Endothelial cell of umbilical vein (primary cell): ENCODE measurements around the gene DCLK3. TPM values are rescaled to one million over a fixed set of nuclear protein-coding genes. Genes with fewer than 3 reads are reported as not detected.

ENCODE experiments used
- BruUV-seq: library from RNA; stranded (reverse); fragments of 400-500 nt; replicated peaks from 2 replicates; lab custom pipeline; 2021; lab: Mats Ljungman, UMichigan
- CTCF ChIA-PET: fragments of 300-600, 350-600 bp; sonication (Branson Sonifier 250); formaldehyde crosslinking; loops from one replicate; lab custom pipeline; 2021; ENCODE audit warnings: antibody characterized with exemption, inconsistent platforms; lab: Charles Lee
- POLR2A ChIA-PET: fragments of 300-600, 350-600 bp; sonication (Branson Sonifier 250); formaldehyde crosslinking; loops from one replicate; lab custom pipeline; 2021; ENCODE audit warnings: antibody characterized with exemption, inconsistent platforms; lab: Charles Lee
- DNase-seq: peaks from one replicate; pipeline ENCODE4 v3.0.0-alpha.2; 2011; ENCODE audit warnings: low read depth, low spot score
- FAIRE-seq: peaks from 2 replicates; lab custom pipeline; 2011; peaks lifted over from hg19 to GRCh38; lab: Jason Lieb, UNC
- H2AFZ ChIP-seq: 2 replicates; pipeline ENCODE4 v1.6.0; 2012; ENCODE audit warnings: low read depth, low read length, control low read depth, inconsistent platforms
- H3K27ac ChIP-seq: 2 replicates; pipeline ENCODE4 v1.5.1; 2011; ENCODE audit warnings: low read depth, mild to moderate bottlenecking, control low read depth, low read length, moderate library complexity; ENCODE audit not compliant: insufficient read depth
- H3K27me3 ChIP-seq, 2 experiments: 2 replicates each; pipeline versions ENCODE4 v1.6.0 to v1.6.1; 2011; ENCODE audit warnings: low read length in 2 of 2, mixed read lengths in 1 of 2; ENCODE audit not compliant: control insufficient read depth in 2 of 2, insufficient read depth in 2 of 2
- H3K36me3 ChIP-seq, 2 experiments: 2 replicates in 1 of 2; 3 replicates in 1 of 2; pipeline ENCODE4 v1.5.1; 2011; ENCODE audit warnings: low read length in 2 of 2, mild to moderate bottlenecking in 1 of 2, moderate library complexity in 1 of 2; ENCODE audit not compliant: control insufficient read depth in 2 of 2, insufficient read depth in 2 of 2; ENCODE audit errors: extremely low read depth in 1 of 2
- H3K4me1 ChIP-seq: 3 replicates; pipeline ENCODE4 v1.5.1; 2011; ENCODE audit warnings: mild to moderate bottlenecking, low read length; ENCODE audit not compliant: control insufficient read depth, insufficient read depth; ENCODE audit errors: extremely low read depth
- H3K4me2 ChIP-seq: 2 replicates; pipeline ENCODE4 v1.6.1; 2011; ENCODE audit warnings: low read length, control low read depth, mixed read lengths; ENCODE audit not compliant: insufficient read depth
- H3K4me3 ChIP-seq, 3 experiments: fragments of 200-600 bp in 1 of 3; sonication (generic), shearing (Covaris generic) in 1 of 3; replicated peaks in 1 of 3; 2 replicates each; pipeline ENCODE4 v1.5.1; 2011 to 2016; ENCODE audit warnings: control low read depth in 3 of 3, low read length in 3 of 3, mild to moderate bottlenecking in 2 of 3, inconsistent platforms in 1 of 3, low read depth in 1 of 3, moderate library complexity in 1 of 3; ENCODE audit not compliant: insufficient read depth in 1 of 3
- H3K79me2 ChIP-seq: 2 replicates; pipeline ENCODE4 v1.6.0; 2012; ENCODE audit warnings: low read length, inconsistent platforms; ENCODE audit not compliant: control insufficient read depth, insufficient read depth
- H3K9ac ChIP-seq: replicated peaks from 2 replicates; pipeline ENCODE3; 2011; ENCODE audit warnings: low read length, control low read depth; ENCODE audit not compliant: insufficient read depth; ENCODE audit errors: extremely low read depth
- H3K9me1 ChIP-seq: replicated peaks from 3 replicates; pipeline ENCODE4 v1.6.0; 2011; ENCODE audit warnings: mild to moderate bottlenecking, low read length; ENCODE audit not compliant: control insufficient read depth, insufficient read depth; ENCODE audit errors: extremely low read depth
- H3K9me3 ChIP-seq: replicated peaks from 2 replicates; pipeline ENCODE4 v1.5.1; 2012; ENCODE audit warnings: low read length, inconsistent platforms; ENCODE audit not compliant: control insufficient read depth, insufficient read depth
- H4K20me1 ChIP-seq: replicated peaks from 2 replicates; pipeline ENCODE3; 2011; ENCODE audit warnings: mild to moderate bottlenecking, low read length; ENCODE audit not compliant: control insufficient read depth, insufficient read depth; ENCODE audit errors: extremely low read depth
- EZH2 ChIP-seq: IDR thresholded peaks from 2 replicates; pipeline ENCODE4 v1.6.1; 2012; ENCODE audit warnings: borderline replicate concordance, low read depth, mild to moderate bottlenecking, moderate library complexity, low read length, inconsistent platforms; ENCODE audit not compliant: severe bottlenecking
- GATA2 ChIP-seq: IDR thresholded peaks from 2 replicates; pipeline ENCODE4 v1.7.0; 2011; ENCODE audit warnings: low read depth, mild to moderate bottlenecking, moderate library complexity, mixed read lengths, low read length; ENCODE audit not compliant: insufficient read length, insufficient read depth
- MYC ChIP-seq: IDR thresholded peaks from one replicate; pipeline ENCODE4 v1.6.1; 2011; ENCODE audit warnings: mild to moderate bottlenecking, low read depth, low read length
- POLR2A ChIP-seq: IDR thresholded peaks from 2 replicates; pipeline ENCODE4 v1.6.1; 2012; ENCODE audit warnings: low read depth, mild to moderate bottlenecking, control low read depth, low read length
- POLR2AphosphoS5 ChIP-seq: IDR thresholded peaks from 2 replicates; pipeline ENCODE4 v1.6.1; 2012; ENCODE audit warnings: low read depth, mild to moderate bottlenecking, control low read depth, low read length, moderate library complexity; ENCODE audit not compliant: insufficient read depth
- dilution Hi-C: fragments of 300-500 bp; cut with MboI; formaldehyde crosslinking; loops from one replicate; pipeline ENCODE4 v1.15.0; 2019; ENCODE audit warnings: low sequenced_read_pairs; ENCODE audit not compliant: extremely low pct_ligation_motif_present
- intact Hi-C: fragments of 100-400 bp; cut with micrococcal nuclease; formaldehyde crosslinking; loops from one replicate; pipeline ENCODE4 v1.10.0; 2022
- polyA plus RNA-seq, 4 experiments: library from polyadenylated mRNA; depleted of rRNA in 3 of 4; stranded (reverse) in 3 of 4; unstranded in 1 of 4; fragments of >200 nt; gene quantifications; 2 replicates each; pipeline versions ENCODE4 v1.2.1 to v1.2.3, GENCODE V29; 2011 to 2012; ENCODE audit warnings: missing spikeins in 1 of 4
- total RNA-seq: library from RNA; stranded (reverse); gene quantifications from 2 replicates; pipeline ENCODE4 v1.2.3, GENCODE V29; 2021
- TF ChIP-seq, protein P1 (sequence below), 2 donors: IDR thresholded peaks; 1 replicate in 1 of 2; 2 replicates in 1 of 2; pipeline ENCODE4 v1.5.1; 2011; ENCODE audit warnings: low read length in 2 of 2, mild to moderate bottlenecking in 2 of 2, moderate library complexity in 2 of 2, control low read depth in 1 of 2, inconsistent platforms in 1 of 2, low read depth in 1 of 2; ENCODE audit not compliant: insufficient read depth in 1 of 2; ENCODE audit errors: extremely low read depth in 1 of 2
- TF ChIP-seq, protein P2 (sequence below): IDR thresholded peaks from 2 replicates; pipeline ENCODE4 v1.6.1; 2011; ENCODE audit not compliant: insufficient read depth, insufficient read length

The DCLK3 gene
- total and polyA plus RNA-seq, 2 donors (not counting 3 experiments of a cell fraction or from before 2014, with no cell fraction given) = not detected

DNA sequence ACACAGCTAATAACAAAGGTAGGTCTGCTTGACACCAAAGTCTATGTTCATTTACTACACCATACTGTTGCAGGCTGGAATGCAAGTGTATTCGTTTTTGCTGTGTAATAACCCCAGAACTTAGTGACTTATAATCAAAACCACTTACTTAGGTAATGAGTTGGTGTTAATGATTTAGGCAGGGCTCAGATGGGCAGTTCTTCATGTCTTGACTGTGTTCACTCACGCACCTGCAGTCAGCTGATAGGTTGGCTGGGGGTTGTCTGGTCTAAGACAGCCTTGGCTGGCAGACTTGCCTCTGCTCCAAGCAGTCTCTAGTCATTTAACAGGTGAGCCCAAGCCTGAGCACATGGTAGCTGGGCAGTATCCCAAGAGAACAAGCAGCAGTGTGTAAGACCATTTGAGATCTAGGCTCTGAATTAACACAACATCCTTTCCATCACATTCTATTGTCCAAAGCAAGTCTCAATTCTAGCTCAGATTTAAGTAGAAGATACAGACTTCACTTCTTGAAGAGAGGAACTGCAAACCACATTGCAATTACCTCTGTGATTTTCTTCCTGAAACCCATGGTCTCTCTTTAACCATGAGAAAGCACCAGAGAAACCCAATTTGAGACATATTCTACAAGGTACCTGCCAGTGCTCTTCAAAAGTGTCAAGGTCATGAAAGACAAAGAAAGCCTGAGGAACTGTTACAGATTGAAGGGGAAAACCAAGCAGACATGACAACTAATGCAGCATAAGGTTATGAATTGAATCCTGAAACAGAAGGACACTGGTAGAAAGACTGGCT, 13.3 kb upstream of the DCLK3 start:
- dilution Hi-C loops (no loop called here), intact Hi-C loops (no loop called here)
- H3K9ac ChIP-seq = no peak overlapping the region
- H3K27me3 ChIP-seq = peaks cover 0 to 2% of the 10 kb centered on the region in 2 experiments
- DNase-seq (no peak), FAIRE-seq (no peak)
- no peaks in the 10 kb centered on the region for H3K9me1 ChIP-seq
- H3K4me2 ChIP-seq = no peak overlapping the region
- ChIA-PET POLR2A (no interaction called here), CTCF (interaction anchor here (1.2 kb wide), 1 partner anchor 14 kb away, joined by 5 read pairs; no protein-coding TSS in a partner anchor)
- TF ChIP-seq EZH2 (no peak), POLR2A (no peak), POLR2AphosphoS5 (no peak), GATA2 (no peak), MYC (no peak)
- TF ChIP-seq, protein P1, sequence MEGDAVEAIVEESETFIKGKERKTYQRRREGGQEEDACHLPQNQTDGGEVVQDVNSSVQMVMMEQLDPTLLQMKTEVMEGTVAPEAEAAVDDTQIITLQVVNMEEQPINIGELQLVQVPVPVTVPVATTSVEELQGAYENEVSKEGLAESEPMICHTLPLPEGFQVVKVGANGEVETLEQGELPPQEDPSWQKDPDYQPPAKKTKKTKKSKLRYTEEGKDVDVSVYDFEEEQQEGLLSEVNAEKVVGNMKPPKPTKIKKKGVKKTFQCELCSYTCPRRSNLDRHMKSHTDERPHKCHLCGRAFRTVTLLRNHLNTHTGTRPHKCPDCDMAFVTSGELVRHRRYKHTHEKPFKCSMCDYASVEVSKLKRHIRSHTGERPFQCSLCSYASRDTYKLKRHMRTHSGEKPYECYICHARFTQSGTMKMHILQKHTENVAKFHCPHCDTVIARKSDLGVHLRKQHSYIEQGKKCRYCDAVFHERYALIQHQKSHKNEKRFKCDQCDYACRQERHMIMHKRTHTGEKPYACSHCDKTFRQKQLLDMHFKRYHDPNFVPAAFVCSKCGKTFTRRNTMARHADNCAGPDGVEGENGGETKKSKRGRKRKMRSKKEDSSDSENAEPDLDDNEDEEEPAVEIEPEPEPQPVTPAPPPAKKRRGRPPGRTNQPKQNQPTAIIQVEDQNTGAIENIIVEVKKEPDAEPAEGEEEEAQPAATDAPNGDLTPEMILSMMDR (IDR thresholded peaks at IDR 0.05; ENCODE audit: extremely low read depth in 1 of 2, insufficient read depth in 1 of 2, low read depth in 1 of 2, low read length in 2 of 2) = no peak
- TF ChIP-seq, protein P2, sequence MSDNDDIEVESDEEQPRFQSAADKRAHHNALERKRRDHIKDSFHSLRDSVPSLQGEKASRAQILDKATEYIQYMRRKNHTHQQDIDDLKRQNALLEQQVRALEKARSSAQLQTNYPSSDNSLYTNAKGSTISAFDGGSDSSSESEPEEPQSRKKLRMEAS = no peak
- no peaks in the 10 kb centered on the region for H3K79me2 ChIP-seq
- BruUV-seq = no TSS peak
- H3K36me3 ChIP-seq = no peaks in the 10 kb centered on the region
- H3K9me3 ChIP-seq = no peaks in the 10 kb centered on the region
- H2AFZ ChIP-seq = no peak overlapping the region
- H3K4me3 ChIP-seq = no peak overlapping the region
- H3K4me1 ChIP-seq = no peaks in the 10 kb centered on the region
- no peaks in the 10 kb centered on the region for H4K20me1 ChIP-seq
- H3K27ac ChIP-seq = no peak overlapping the region
